Epidermal melanocyte (primary cell): Measurements from ENCODE around the gene PAX2.

ENCODE experiments used
- DNase-seq: peaks from one replicate; pipeline ENCODE4 v3.0.0; 2011; ENCODE audit warnings: low spot score; ENCODE audit not compliant: insufficient read length

The PAX2 gene

GRCh38 chr10:100724531-100725027, 20.8 kb upstream of the PAX2 start:
- no peak for DNase-seq

GRCh38 chr10:100725071-100725471, 20.3 kb upstream of the PAX2 start:
- DNase-seq: no peak

GRCh38 chr10:100725869-100726426, 19.4 kb upstream of the PAX2 start:
- DNase-seq: no peak

GRCh38 chr10:100727808-100728207, 17.6 kb upstream of the PAX2 start:
- no peak for DNase-seq

- DNase-seq: no peak
Observed at GRCh38 chr10:100728928-100729861, 16.2 kb upstream of the PAX2 start.

- DNase-seq: no peak
Observed at GRCh38 chr10:100729862-100730724, 15.3 kb upstream of the PAX2 start.

GRCh38 chr10:100730725-100731406, 14.5 kb upstream of the PAX2 start:
- no peak for DNase-seq

GRCh38 chr10:100731407-100732240, 13.8 kb upstream of the PAX2 start:
- no peak for DNase-seq

- no peak for DNase-seq
Observed at GRCh38 chr10:100732241-100732596, 13.2 kb upstream of the PAX2 start.

GRCh38 chr10:100733329-100733728, 12.1 kb upstream of the PAX2 start:
- DNase-seq: no peak

- no peak for DNase-seq
Observed at GRCh38 chr10:100734295-100735086, 10.9 kb upstream of the PAX2 start.

- DNase-seq: no peak
Observed at GRCh38 chr10:100735087-100735336, 10.4 kb upstream of the PAX2 start.

GRCh38 chr10:100735337-100736143, 9.8 kb upstream of the PAX2 start:
- DNase-seq: no peak

GRCh38 chr10:100736144-100736808, 9.1 kb upstream of the PAX2 start:
- no peak for DNase-seq

- DNase-seq: no peak
Observed at GRCh38 chr10:100736809-100737354, 8.5 kb upstream of the PAX2 start.

GRCh38 chr10:100737355-100738054, 7.9 kb upstream of the PAX2 start:
- DNase-seq: no peak

GRCh38 chr10:100738055-100738827, 7.1 kb upstream of the PAX2 start:
- no peak for DNase-seq
